Measurements from ENCODE around the gene FRMD3.

FRMD3 gene

DNA sequence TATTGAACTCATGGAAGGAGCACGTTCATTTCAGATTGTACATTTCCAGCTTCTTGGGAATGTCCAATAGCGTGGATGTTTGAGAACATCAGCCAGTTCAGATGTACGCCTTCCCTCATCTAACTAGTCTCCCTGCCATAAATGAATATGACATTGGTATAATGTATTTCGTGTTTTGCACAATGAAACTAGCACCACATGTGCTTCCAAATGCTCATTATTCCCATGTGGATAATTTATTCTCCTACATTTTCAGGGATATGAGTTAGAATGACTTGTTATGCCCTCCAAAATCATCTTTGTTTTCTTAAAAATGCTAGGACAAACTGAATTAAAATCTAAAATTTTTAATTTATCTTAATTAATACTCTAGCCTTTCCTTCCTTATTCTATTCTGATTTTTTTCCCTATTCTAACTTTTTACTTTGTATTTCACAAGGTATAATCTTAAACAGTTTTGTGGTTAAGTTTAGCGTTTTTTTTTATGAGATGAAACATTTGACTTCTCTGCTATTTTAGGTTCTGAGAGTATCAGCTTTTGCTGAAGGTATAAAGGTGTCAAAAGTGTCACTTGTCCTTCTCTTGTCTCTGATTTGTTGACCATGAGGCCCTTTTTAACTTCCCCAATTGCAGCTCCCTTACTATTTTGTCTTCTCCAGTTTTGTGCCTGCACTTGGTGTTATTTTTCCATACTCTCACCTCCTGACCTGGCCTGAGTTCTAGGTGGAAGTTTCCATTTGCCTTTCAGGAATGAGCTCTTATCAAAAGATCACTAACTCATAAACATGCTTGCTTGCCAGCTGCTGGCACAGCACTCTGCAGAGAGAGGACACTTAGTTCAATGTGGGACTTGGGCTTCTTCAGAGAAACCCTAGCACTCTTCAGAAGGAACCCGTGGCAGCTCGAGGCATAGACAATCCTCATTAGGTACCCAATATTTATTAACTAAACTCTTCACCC lies 106.8 kb downstream of the FRMD3 start:
- DNase-seq: no peak

DNA sequence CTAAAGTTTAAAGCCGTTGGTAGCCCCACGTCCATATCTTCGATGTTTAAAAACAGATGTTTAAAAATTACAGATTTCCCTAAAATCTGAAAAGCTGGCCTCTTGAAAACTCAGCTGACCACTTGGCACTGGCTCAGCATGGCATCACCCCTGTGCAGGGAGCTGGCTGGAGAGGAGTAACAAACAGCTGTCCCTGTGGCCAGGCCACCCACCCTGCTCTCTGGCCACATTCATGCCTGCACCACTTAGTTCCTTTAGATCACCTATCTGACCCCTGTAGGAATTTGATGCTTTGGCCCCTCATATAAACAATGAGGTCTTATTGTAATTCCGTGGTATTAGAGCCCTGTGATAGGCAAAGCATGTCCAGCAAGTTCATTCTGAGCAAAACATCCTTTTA lies 107.5 kb downstream of the FRMD3 start:
- no peak for DNase-seq

DNA sequence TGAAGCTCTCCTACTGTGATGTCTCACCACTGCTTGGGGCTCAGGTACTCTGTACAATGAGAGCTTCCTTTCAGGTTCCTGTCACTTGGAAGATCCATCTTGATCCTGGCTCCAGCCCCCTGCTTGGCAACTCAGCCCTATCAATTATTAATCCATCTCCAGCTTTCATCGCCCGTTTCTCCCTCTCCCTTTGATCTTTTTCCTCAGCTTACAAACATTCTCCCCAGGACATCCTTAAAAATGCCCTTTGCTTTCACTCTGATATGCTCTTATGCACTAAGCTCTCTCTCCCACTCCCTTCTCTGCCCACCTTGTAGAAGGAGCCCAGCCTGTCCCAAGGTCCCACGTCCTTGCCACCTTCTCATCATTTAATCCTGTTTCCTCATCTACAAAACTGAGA lies 109.0 kb downstream of the FRMD3 start:
- DNase-seq: no peak

DNA sequence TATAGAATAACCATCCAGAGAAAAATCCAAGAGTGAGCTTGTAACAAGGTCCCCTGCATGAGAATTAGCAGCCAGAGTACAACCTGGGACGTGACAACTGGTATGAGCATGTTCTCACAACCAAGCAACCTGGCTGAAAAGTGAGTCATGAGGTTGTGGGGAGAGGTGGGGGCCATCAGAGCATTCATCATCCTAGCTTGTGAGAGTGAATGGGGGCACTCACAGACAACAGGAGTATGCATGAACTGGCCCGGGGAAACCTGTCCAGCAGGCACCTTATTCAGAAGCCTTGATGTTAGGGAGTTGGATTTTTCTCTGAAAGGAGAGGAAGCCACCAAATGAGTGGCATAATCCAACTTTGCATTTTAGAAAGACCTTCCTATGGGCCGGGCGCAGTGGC lies 113.0 kb downstream of the FRMD3 start:
- peak; percentile 24 for DNase-seq

DNA sequence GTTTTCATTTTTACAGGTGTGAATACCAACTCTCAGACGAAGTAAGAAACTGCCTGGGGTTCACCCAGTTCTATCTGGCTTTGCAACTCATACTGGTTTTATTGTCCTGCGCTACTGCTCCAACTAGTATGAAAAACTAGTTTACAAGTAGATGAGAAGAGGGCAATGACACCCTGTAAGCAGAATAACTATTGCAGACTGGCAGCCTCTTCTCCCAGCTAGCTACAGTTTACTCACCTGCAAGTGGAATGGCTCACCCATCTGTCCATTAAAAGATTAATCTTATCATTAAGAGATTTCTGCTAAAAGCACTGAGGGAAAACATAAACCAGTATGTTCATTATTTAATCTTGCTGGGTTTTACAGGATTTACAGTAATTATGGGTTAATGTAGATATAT lies 113.4 kb downstream of the FRMD3 start:
- peak; percentile 18 for DNase-seq

DNA sequence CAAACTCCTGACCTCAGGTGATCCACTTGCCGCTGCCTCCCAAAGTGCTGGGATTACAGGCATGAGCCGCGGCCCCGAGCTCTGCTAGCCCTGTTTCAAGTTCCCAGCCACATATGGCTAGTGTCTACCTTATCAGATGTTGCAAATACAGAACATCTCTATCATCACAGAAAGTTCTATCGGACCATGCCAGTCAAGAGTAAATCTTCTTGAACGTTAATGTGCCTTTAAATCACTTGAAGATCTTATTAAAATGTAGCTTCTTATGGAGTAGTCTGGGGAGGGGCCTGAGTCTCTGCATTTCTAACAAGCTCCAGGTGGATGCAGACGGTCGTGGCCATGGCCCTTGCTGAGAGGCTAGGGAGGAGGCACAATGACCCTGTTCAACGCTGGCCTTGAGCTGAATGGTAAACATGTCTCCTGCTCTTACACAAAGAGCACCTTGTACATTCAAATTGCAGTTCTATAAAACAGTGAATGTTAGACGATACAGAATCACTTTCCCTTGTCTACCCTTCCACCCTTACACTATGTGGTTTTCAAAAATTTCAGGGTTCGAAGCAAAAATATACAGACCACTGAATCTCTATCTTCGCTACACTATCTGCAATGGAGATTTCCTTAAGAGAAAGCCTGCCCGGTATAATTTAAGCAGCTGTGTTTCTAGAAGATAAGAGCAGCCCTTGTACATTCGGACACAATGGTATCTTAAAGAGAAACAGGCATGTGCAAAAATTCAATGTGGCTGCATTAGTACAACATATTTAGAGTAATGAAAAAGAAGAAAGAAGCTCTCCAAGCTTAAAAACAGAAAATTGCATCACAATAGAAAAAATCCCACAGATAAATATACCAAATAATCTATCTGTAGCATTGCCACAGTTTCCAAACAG lies 114.1 kb downstream of the FRMD3 start:
- no peak for DNase-seq

DNA sequence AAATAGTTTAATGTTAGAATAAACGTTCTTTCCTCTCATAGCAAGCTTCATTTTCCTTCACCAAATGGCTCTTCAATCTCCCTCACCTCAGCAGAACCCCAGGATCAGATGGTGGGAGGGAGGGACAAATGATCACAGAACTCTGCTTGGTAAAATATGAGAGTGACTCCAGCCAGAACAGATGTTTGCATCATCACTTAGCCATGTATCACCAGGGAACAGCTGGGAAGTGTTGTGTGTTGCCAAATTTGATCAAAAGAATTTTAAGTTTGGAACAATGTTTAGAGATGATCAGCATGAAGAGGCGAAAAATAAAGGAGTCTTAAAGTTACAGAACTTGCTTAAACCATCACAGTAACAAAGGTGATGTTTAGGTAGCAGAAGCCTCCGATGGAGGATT lies 115.7 kb downstream of the FRMD3 start:
- DNase-seq: no peak

DNA sequence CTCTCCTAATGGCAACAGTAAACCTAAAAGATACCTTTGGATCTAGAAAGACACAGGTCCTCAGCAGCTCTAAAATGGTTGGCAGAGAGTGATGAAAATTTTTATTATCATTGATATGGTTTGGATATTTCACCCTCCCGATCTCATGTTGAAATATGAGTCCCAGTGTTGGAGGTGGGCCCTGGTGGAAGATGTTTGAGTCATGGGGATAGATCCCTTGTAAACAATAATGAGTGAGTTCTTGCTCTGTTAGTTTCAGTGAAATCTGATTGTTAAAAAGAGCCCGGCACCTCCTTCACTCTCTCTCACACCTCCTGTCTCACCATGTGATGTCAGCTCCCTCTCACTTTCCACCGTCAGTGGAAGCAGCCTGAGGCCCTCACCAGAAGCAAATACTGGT lies 117.7 kb downstream of the FRMD3 start:
- DNase-seq: no peak

DNA sequence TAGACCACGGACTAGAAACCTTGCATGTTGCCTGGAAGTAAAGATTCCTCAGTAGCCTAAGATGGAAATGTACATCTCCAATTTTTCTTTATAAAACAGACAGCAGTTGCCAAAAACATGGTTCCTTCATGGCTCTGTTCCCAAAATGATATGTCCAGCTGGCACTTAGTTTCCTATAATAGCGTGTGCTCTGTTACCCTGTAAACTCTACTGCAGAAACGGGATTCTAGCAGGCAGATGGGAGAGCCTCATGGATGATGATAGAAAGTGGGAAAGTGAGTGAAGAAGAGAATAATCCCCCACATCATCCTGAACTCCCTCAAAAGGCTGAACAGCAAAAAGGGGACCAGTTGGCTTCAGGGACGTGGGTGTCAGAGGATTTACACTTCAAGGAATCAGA lies 118.2 kb downstream of the FRMD3 start:
- peak; percentile 20 for DNase-seq

DNA sequence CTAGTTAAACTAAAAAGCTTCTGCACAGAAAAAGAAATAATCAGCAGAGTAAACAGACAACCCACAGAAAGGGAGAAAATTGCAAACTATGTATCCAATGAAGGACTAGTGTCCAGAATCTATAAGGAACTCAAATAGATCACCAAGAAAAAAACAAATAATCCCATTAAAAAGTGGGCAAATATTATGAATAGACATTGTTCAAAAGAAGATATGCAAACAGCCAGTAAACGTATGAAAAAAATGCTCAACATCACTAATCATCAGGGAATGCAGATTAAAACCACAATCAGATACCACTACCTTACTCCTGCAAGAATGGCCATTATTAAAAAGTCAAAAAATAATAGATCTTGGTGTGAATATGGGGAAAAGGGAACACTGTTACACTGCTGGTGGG lies 119.9 kb downstream of the FRMD3 start:
- DNase-seq: no peak

DNA sequence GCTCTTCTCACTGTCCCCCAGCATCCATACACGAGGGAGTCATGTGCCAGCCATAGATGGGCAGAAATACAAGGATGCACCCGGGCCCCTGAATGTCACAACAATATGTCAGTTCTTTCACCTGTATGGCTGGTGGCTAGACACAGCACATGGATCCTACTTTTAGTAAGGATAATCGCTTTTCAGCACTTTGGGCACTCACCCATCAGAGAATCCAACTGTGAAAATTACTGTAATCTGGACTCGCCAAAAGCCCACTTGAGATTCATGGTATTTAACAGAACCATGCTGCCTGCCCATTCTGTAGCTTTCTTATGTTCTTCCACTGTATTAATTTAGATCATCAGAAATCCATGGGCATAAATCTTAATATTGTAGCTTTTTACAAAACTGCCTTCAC lies 124.8 kb downstream of the FRMD3 start:
- DNase-seq: peak; percentile 78

DNA sequence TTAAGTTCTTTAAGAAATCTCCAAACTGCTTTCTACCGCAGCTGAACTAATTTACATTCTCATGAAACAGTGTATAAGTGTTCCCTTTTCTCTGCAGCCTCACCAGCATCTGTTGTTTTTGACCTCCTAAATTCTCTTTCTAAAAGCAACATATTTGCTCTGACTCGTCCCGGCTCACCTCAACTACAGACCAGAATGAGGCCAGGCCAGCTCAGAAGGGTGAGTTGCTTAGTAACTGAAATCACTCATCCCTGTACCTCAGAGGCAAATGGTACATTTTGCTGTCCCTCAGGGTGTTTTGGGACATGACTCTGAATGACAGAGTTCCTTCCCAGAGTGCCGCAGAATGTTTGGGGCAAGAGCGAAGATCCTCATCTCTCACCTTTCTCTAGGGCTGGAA lies 127.5 kb downstream of the FRMD3 start:
- DNase-seq: no peak

DNA sequence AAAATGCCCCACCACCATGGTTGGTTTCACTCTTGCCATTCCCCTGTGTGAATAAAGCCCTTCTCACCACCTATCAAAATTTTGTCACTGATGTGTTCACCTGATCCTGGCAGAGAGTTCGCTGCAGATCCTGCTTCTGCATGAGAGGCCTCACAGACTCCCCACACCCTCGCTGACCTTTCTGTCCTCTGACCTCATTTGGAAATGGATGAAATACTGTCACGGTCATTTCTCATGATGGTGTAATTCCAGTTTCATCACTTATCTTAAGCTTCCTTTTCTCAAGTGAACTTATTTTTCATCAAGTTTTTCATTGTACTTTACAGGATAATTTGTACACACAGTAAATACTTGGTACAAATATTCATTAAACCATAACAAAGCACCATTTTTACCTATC lies 131.3 kb downstream of the FRMD3 start:
- DNase-seq: no peak

DNA sequence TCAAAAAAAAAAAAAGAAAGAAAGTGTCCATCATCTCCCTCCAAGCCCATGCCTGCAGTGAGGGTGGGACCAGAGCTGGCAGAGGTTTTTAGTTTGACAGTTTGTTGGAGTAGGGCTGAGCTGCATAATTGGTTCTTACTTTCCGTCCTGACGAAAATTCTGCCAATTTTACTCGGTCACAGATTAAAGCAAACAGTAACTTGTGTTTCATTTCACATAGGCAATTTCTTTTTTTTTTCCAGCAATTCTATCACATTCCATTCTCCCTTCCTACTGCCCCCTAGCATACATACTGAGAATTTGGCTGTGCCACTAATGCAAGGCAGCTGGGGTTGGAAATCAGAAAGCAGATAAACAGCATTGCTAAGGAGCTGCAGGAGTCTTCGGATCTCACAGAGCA lies 132.4 kb downstream of the FRMD3 start:
- no peak for DNase-seq

DNA sequence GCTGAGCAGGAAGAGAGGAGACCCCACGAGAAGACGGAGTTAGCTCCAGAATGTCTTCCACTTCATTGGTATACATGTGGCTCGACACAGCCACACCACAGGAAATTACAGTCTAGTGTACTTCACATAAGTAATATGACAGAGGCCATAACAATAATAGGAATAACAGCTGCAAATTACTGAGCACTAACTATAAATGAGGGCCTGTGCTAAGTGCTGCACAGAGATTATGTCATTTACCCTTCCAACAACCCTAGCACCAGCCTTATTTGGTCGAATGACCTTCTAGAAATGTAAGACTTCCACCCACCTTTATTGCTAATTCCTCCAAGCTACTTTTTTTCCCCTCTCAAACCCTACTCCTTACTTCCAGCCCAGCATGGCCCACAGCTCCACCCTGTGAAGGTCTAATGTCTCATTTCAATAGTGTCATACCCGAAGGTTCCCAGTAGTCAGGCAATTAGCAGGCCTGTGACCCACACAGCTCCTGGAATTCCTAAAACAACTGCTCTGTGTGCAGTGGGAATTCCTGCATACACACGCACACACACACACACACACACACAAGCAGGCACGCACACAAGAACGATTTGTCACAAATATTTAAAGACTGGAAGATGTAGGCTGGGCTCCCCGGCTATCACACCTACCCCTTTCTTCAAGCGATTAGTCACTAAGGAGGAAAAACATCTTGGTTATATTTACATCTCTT lies 134.5 kb downstream of the FRMD3 start:
- DNase-seq: peak; percentile 28

DNA sequence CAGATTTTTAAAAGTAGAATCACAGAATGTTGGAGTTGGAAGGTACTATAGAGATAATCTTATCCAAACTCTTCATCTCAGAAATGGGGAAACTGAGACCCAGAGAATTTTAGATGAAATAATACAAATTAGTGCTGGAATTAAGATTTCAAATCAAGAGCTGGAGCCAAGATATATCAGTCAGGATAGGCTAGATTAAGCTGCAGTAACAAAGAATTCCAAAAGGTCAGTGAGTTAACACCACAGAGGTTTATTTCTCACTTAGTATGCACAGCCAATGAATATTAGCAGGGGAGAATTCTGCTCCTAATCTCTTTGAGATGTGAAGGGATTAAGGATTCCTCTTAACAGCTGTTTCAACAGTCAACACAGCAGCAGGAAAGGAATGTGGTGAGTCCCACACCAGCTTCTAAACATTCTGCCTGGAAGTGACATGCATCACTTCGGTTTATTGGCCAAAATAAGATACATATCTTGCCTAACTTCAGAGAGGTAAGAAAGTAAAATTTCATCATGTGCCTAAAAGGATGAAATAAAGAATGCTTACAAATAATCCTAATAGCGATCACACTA lies 136.8 kb downstream of the FRMD3 start:
- DNase-seq: no peak

DNA sequence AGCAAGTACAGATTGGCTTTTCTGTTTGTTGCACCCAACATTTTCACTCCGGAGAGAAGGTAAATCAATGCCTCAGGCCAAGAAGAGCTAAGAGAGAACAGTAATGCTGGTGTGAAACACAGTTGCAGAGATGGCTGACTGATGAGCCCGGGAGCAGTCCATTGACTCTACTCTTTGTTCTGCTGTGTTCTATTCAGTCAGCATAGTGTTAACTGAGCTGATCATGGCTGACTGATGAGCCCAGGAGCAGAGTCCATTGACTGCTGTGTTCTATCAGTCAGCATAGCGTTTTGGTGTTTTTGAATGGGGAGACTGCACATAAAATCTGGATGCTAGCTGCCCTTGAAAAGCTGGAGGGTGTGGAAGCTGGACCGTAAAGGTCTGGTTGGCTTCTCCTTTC lies 141.4 kb downstream of the FRMD3 start:
- no peak for DNase-seq

DNA sequence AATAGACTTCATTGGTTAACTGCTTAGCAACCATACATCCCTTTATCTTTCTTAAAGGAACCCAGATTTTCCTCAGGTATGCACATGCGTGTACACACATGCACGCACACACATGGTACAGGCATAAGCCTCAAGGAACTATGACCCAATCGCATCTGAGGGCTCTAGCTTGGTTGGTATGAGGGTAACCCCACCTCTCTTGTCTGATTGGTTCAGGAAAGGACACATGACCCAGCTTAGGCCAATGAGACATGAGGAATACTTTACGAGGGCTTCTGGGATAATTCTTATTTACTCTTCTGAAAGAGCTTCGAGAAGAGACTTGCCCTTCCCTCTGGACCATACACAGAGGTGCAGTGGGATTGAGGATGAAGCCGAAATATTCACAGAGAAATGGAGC lies 141.9 kb downstream of the FRMD3 start:
- no peak for DNase-seq

DNA sequence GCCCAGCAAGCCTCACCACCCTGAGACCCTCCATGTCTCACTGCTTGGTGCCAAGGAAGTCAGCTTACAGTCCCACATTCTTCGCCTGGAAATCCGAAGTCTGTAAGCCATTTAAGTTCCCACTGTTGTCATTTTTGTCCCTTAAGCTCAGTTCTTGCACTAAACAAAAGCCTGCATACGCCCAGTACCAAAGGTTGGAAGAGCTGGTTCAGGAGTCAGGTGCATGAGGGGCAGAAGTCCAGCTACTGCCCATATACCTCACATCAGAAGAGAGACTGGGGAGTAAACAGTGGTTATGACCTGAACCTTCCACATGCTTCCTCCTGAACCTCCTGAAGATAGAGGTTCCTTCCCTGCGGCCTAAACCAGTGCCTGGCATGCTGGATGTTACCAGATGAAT lies 146.0 kb downstream of the FRMD3 start:
- DNase-seq: no peak

DNA sequence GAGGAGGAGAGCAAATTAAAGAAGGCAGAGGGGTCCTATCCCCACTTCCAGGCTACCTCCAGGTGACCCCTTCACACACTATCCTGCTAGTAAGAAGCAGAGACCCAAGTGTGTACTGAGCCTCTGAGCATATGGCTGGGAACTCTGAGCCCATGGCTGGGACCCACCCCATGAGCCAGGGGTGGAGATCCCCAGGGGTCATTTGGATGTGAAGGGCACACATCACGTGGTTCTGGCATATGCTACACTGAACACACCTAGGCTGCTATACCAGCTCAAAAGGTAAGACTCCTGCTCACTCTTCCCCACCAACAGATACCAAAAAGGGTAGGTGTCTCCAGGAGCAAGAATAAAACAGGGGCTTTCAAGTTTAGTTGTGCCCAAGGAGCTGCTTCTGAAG lies 149.9 kb downstream of the FRMD3 start:
- DNase-seq: no peak

DNA sequence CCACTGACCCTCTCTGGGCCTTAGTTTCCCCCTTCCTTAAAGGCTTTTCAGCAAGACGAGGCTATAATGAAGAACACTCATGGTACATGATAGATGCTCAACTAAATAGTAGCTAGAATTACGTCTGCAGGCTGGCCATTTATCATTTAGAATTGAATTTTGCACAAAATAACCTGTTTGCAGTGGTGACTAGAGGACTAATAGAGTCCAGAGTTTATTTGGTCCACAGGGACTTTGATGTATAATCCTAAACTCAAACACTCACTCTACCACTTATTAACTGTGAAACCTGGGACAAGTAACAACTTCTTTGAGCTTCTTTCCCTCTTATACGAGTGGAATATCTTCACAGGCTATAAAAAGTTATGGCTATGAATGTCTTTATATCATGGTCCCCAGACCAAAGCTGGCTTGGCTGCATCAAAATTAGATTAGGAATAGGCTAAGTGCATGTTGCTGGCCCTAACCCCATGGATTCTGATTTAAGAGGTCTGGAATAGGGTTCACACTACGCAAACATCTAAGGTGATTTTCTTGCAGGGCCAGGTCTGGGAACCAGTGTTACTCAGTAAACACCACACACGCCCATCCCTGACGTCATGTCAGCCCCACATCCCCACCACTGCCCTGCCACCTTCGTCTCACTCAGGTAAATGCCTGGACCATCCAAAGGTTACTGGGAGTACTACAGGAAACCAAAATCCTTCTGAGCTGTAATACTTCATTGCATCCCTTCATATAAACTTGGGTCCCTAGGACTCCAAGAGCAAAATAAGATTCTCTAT lies 150.6 kb downstream of the FRMD3 start:
- DNase-seq: no peak

DNA sequence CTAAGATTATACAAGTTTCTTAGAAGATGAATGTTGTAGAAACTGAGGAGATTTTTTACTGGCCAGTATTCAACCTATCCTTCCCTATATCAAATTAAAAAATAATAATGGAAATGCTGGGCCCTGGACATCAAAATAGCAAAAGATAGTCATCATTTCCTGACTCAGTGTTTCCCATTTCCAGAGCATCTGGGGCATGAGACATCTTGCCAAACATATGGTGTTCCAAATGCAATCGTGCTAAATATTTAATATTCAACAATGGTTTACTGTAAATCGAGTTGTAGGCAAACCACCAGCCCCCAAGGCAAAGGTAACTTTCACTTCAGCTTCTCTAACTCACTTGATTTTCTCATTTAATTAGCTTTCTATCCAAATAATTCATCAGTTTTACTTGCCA lies 152.9 kb downstream of the FRMD3 start:
- DNase-seq: no peak

Data from NCI-H69 (cell line).